Hematopoietic multipotent progenitor cell (in vitro differentiated cells): ENCODE results near the gene RFFL. TPM values are rescaled to one million over a fixed set of nuclear protein-coding genes. Genes with fewer than 3 reads are reported as not detected.

Source experiments
- DNase-seq, 3 donors: peaks; one replicate each; pipeline ENCODE4 v3.0.0-alpha.2; 2011 to 2015; ENCODE audit warnings: low read depth in 2 of 3, low spot score in 2 of 3
- total RNA-seq: library from RNA; depleted of rRNA; stranded (reverse); fragments of >200 nt; gene quantifications from one replicate; pipeline ENCODE4 v1.2.3, GENCODE V29; 2012

RFFL gene
- total RNA-seq, 1 donor, result 24.2 TPM

GRCh38 chr17:35082073-35082657 lies 18.7 kb upstream of the RFFL start:
- DNase-seq, result no peak

GRCh38 chr17:35081638-35082037 lies 18.1 kb upstream of the RFFL start:
- DNase-seq, result no peak

DNA sequence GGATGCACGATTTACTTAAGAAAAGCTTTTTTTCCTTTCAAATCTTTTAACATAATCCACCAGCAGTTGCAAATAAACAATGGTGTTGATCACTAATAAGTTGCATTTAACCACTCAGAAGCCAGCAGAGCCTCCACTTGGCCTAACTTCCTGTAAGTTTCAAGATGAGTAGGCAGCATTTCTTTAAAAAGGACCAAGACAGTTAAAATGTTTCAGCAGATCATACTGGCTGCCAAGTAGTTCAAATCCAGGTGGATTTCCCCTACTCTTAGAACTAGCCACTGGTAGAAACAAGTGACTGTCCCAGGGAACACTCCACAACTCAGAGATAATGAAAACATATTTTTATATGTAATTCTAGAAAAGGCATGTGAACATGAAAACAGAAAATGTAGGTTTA lies 17.0 kb upstream of the RFFL start:
- no peak for DNase-seq

DNA sequence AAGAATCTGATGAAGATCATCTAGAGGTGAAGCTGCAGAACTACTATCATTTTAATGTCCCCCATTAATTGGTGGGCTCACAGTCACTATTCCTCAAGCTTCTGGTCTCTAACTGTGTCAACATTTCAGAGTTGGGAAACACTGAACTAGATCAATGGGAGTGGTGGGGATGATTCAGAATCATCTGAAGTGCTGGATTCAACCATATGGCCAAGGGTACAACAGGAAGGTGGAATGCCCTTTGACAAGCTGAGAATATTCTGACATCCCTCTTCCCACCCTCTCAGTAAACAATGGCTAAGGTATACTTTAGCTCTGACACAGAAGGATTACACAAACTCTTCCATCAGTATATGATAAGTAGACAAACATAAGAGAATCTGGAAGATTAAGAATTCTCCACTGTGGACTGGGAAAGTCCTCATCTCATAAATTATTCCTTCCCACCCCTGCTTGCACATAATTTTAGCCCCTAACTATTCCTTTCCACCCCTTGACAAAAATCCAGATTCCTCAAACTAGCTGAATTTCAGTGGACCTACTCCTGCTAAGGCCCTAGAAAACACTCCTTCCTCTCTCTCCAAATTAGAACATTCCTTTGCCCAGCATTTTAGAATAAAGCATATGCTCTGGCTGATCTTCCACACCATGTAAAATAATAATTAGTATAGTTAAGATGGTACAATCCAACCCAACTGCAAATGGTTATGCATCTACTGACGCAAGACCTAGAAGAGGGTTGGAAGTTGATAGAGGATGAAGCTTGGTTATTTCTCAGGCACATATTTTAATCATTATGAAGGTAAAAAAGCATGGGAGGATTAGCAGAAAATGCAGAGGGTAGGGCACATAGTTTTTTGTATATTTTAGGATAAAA lies 16.3 kb upstream of the RFFL start:
- no peak for DNase-seq

DNA sequence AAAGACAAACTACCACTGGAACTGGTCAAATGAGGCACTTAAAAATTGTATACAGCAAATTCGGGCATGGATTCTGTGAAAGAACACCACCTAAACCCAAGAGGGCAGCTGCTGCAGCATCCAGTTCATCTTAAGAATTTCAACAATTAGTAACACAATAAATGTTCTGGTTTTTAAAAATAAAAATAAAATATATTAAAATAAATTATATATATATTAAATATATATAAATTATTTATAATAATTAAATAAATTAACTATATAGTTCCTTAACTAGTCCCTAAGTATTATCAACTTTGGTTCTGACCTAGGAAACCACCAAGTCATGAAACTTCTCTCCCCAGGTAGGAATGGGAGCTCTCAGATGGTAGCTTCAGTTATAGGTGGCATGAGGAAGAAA lies 13.4 kb upstream of the RFFL start:
- no peak for DNase-seq

GRCh38 chr17:35074711-35075707 lies 11.5 kb upstream of the RFFL start:
- no peak for DNase-seq

- DNase-seq, result no peak
These were observed 10.6 kb upstream of the RFFL start for GRCh38 chr17:35073991-35074627.

DNA sequence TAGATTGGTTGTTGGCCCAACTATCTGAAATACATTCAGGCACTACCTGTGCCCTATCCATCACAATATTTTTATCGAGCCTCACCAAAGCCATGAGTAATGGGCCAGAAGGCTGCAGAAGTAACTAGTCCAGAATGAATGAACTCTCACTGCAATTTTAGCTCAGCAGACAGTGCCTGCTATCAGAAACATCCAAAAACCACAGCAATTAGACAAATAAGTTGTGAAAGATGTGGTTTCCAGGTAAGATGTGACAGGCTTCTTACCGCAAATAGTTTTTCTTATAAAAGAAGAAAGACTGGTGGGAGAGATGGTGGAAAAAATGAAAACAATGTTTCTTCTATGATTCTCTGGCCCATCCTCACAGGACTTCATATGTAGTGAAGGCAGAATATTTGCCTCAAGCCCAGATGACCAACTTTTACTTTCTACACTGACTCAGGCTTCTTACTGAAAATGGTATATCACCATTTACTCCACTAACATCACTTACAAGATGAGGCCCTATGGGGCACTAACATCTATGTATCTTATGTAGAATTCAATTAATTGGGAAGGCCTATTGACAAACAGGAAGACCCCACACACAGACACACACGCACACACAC lies 9.8 kb upstream of the RFFL start:
- no peak for DNase-seq

DNA sequence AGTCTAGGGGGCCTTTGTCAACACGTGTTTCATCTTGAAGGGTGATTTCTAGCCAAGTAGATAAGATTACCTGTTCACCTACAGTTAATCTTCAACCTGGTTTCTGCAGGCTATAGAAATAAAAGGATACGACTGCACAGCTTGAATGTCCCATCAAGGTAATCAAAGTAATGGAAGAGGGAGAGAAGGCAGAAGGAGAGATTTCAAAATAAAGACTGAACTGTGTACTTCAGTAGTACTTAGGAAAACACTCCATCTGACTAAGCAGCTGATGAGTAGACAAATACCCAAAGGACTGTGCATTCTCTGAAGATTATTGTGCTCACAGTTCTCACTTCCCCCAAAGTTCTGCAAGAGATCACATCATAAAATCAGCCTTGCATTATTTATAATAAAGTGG lies 5.8 kb upstream of the RFFL start:
- DNase-seq, result no peak

GRCh38 chr17:35068249-35068648 lies 4.7 kb upstream of the RFFL start:
- no peak for DNase-seq

- no peak for DNase-seq
These were observed 2.4 kb upstream of the RFFL start for GRCh38 chr17:35065880-35066279.

DNA sequence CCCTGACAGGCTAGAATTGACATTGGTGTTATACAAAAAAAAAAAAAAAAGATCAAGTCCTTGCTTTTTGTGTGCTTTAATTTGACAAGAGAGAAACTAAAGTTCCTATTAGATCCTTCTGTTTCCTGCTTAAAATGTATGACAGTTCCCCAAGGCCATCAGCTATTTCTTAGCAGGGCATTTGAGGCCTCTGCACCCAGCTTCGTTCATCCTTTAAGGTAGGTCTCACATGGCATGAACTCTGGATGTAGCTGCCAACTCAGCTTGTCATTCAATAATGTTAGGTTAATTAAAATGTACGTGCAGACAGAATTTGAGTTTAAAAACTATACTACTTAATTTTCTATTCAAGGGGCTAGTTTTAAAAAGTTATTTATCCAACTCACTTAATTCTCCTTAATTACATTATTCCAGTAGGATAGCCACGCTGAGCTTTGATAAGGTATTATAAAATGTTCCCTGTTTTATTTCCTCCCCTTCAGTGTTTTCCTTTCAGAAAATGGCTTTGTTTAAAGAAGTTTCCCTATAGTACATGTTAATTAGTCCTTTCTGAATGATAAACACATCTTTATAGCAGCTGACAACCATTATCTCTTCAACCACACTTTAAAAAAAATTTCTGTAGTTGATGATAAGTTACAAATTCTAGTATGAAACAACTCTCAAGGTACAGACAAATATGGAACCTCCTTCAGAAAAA lies 1.2 kb upstream of the RFFL start:
- peak in 1 of 3 donors; percentile 21 for DNase-seq

- no peak for DNase-seq
These were observed 1.2 kb downstream of the RFFL start for GRCh38 chr17:35062308-35062707.

- DNase-seq, result no peak
These were observed 6.1 kb downstream of the RFFL start for GRCh38 chr17:35057332-35057915.

DNA sequence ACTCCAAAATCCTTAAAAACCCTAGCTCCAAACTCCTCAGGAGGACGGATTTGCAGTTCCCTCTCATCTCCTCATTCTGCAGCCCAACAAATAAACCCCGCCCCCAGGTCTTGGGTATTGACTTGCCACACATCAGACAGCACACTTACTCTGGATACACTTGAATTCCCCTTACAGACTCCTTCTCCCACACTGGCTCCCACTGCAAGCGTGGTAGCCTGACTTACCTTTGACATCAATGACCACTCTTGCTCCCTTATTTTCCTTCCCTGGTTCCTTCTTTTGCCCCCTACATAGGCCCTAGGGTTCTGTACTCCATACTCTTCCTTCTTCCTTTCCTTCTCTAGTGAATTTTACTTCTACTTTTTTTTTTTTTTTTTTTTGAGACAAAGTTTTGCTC lies 7.5 kb downstream of the RFFL start:
- DNase-seq, result no peak

DNA sequence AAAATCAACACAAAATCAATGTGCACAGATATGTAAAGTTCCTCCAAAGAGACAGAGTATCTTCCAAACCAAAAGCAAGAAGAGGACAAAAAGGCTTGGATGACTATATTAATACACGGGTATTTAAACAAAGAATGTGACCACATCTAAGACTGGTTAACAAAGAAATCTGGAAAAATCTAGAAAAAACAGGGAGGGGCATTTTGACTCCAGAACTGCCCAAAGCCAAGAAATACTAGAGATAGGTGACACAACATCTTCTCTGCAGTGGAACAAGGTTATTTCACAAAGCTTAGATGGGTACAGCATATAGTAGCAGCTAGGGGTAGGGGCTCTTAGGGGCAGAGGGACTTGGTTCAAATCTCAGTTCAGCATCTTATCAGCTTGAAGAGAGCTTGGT lies 10.3 kb downstream of the RFFL start:
- no peak for DNase-seq

DNA sequence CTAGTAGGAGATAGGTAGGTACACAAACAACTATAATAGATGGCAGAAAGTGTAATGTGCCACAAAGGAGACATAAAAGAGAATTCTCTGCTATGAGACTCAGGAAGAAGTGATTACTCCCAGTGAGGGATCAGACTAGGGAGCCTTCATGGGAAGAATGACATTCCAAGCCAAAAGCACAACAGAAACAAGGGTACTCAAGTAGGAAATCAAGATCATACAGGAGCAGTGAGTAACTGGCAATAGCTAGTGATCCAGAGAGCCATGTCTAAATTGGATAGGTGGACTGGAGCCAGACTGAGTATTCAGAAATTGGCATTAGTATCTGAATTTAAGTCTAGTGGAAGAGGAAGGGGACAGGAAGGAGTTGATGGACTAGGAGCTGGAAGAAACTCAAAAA lies 10.7 kb downstream of the RFFL start:
- no peak for DNase-seq

GRCh38 chr17:35052241-35052610 lies 11.3 kb downstream of the RFFL start:
- no peak for DNase-seq

GRCh38 chr17:35051579-35052240 lies 11.8 kb downstream of the RFFL start:
- DNase-seq, result peak in 2 of 3 donors; percentile 30 to 39
